Kidney (tissue), 14 donors: ENCODE measurements around the gene ZSCAN22. TPM values are rescaled to one million over a fixed set of nuclear protein-coding genes. Genes with fewer than 3 reads are reported as not detected.

ENCODE experiments used
- DNase-seq, 5 donors: peaks; one replicate each; pipeline ENCODE4 v3.0.0-alpha.2; 2013 to 2020
- FAIRE-seq: peaks from 2 replicates; lab custom pipeline; 2012; peaks lifted over from hg19 to GRCh38; lab: Jason Lieb, UNC
- H3K27ac ChIP-seq, 2 donors: one replicate each; pipeline ENCODE4 v1.7.0; 2013; ENCODE audit warnings: low read depth in 2 of 2, low read length in 2 of 2, inconsistent platforms in 1 of 2
- H3K27me3 ChIP-seq: one replicate; pipeline ENCODE4 v1.7.1; 2013; ENCODE audit warnings: low read length, inconsistent platforms; ENCODE audit not compliant: control insufficient read depth, insufficient read depth
- H3K36me3 ChIP-seq, 3 donors: one replicate each; pipeline versions ENCODE4 v1.7.0 to v1.7.1; 2013; ENCODE audit warnings: low read length in 3 of 3, control low read depth in 1 of 3, inconsistent platforms in 1 of 3; ENCODE audit not compliant: insufficient read depth in 3 of 3, control insufficient read depth in 2 of 3
- H3K4me1 ChIP-seq, 3 donors: one replicate each; pipeline versions ENCODE4 v1.7.0 to v1.7.1; 2013; ENCODE audit warnings: low read length in 3 of 3, inconsistent platforms in 1 of 3, low read depth in 1 of 3; ENCODE audit not compliant: control insufficient read depth in 2 of 3, insufficient read depth in 2 of 3
- H3K4me3 ChIP-seq, 3 donors: one replicate each; pipeline versions ENCODE4 v1.7.0 to v1.8.1; 2013; ENCODE audit warnings: low read length in 3 of 3, control low read depth in 1 of 3, inconsistent platforms in 1 of 3
- H3K9ac ChIP-seq, 3 donors: one replicate each; pipeline versions ENCODE4 v1.7.0 to v1.7.1; 2013; ENCODE audit warnings: low read length in 3 of 3, control low read depth in 1 of 3, inconsistent platforms in 1 of 3
- H3K9me3 ChIP-seq, 3 donors: one replicate each; pipeline versions ENCODE4 v1.7.0 to v1.7.1; 2013; ENCODE audit warnings: low read length in 3 of 3, control low read depth in 1 of 3, inconsistent platforms in 1 of 3; ENCODE audit not compliant: control insufficient read depth in 2 of 3, insufficient read depth in 1 of 3
- intact Hi-C: fragments of 100-400 bp; cut with DNase I; formaldehyde crosslinking; loops from one replicate; pipeline ENCODE4 v1.11.1; 2022
- polyA plus RNA-seq: library from polyadenylated mRNA; stranded (reverse); fragments of 350-450 nt; fragmentation: Illumina TruSeq; extraction: RNeasy Lipid Tissue Mini Kit (QIAGEN cat#74804); gene quantifications from one replicate; pipeline ENCODE4 v1.2.3, GENCODE V29; 2014; ENCODE audit warnings: low read depth, low replicate concordance; ENCODE audit not compliant: insufficient read depth
- total RNA-seq: library from RNA; stranded (reverse); fragmentation: NEBNext Ultra II Directional; extraction: Animal tissue kit (Norgen Biotek cat#: 25700); gene quantifications from one replicate; pipeline ENCODE4 v1.2.1, GENCODE V29; 2021
- TF ChIP-seq, protein P1 (sequence below): IDR thresholded peaks from 3 replicates; pipeline ENCODE4 v1.5.1; 2012; ENCODE audit warnings: mild to moderate bottlenecking, moderate library complexity, borderline replicate concordance; ENCODE audit not compliant: insufficient read depth; ENCODE audit errors: extremely low read depth
- donor health status: control.
- donor health status: control.
- donor health status: control.
- donor health status: control.
- donor health status: control.
- donor health status: DM: yes; HTN: yes; CAD: no.
- donor health status: Normal renal cell carcinoma (clear cell type).

Gene ZSCAN22
- total and polyA plus RNA-seq, 2 donors from 2014 or later, result 1.1 to 3.3 TPM

DNA sequence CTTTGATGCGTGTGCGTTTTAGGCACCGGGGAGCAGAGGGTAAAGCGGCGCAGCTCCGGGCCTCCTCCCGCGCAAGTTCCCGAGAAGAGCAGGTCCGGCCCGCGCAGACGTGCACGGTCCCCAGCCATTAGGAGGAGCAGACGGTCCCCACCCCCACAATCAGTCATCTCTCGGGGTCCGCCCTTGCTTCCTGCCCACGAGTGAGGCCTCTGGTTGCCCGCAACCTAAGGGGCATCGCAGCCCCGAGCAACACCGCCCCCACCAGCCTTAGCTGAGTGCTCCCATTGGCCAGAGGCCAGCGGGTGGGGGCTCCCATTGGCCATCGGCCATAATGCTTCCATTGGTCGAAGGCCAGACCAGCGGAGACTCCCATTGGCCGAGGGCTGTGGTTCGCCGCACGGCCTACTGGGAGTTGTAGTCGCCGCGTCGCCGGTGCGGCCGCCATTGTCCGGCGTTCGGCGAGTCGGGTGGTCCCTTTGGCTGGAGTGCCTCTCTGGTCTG, 48.2 kb upstream of the ZSCAN22 start, which contains the start of gene ZNF8:
Gene ZNF8, plus strand, starts transcription at position 415 of the 501 bp plus-strand sequence. CDS start 127 bp downstream, outside the sequence.
- peak; percentile 99 for DNase-seq
- peak within 1 kb of the TSS; percentile 58 to 77 (median 74) for H3K9ac ChIP-seq
- TF ChIP-seq, protein P1, sequence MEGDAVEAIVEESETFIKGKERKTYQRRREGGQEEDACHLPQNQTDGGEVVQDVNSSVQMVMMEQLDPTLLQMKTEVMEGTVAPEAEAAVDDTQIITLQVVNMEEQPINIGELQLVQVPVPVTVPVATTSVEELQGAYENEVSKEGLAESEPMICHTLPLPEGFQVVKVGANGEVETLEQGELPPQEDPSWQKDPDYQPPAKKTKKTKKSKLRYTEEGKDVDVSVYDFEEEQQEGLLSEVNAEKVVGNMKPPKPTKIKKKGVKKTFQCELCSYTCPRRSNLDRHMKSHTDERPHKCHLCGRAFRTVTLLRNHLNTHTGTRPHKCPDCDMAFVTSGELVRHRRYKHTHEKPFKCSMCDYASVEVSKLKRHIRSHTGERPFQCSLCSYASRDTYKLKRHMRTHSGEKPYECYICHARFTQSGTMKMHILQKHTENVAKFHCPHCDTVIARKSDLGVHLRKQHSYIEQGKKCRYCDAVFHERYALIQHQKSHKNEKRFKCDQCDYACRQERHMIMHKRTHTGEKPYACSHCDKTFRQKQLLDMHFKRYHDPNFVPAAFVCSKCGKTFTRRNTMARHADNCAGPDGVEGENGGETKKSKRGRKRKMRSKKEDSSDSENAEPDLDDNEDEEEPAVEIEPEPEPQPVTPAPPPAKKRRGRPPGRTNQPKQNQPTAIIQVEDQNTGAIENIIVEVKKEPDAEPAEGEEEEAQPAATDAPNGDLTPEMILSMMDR, result peak; percentile 4
- H3K4me1 ChIP-seq, result peaks cover 0 to 10% (median 6%) of the 10 kb centered on the region in 3 donors
- H3K9me3 ChIP-seq, result peaks cover 3 to 5% (median 5%) of the 10 kb centered on the region in 3 donors
- intact Hi-C loops, result no loop called here
- H3K36me3 ChIP-seq, result peaks cover 0 to 9% (median 8%) of the 10 kb centered on the region in 3 donors
- no peaks in the 10 kb centered on the region for H3K27me3 ChIP-seq
- peak within 1 kb of the TSS; percentile 83 to 92 (median 87) for H3K4me3 ChIP-seq
- H3K27ac ChIP-seq, result peak within 1 kb of the TSS; percentile 79 to 89
- FAIRE-seq, result peak; percentile 62

DNA sequence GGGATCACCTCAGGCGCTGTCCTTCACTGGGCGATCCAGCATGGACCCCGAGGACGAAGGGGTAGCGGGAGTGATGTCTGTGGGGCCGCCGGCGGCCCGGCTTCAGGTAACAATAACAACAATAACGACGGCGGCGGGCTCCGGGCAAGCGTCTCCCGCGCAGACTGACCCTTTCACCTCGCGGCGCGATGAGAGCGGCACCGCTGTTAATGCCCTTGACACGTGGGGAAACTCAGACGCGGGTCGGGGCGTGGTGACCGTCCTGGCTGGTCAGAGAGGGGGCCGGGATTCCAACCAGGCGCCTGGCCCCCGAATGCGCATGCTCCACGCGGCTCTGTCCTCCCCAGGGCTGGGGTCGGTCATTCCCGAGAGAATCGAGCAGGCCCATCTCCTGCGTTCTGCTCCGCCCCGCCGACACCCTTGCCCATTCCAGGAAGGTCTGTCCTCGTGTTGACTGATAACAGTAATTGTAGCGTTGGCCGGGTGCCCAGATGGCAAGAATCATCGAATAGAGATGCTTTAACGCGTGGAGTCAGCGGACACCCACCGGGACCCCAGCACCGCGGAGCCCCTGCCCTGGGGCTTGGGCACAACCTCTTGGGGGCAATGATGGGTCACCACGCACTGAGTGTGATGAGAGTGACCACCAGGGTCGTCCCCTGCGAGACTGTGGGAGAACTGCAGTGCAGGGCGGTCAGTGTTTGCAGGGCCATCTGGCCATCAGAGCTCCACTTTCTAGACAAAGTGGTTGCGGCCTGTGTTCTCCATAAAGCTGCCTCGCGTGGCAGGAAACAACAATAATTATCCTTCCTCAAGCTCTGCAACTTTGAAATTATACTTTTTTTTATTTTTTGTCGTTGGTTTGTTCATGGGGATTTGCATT, 47.5 kb upstream of the ZSCAN22 start:
- peak overlapping the region; percentile 83 to 92 (median 87) for H3K4me3 ChIP-seq
- peaks cover 2 to 4% (median 3%) of the 10 kb centered on the region in 3 donors for H3K9me3 ChIP-seq
- H3K36me3 ChIP-seq, result peaks cover 0 to 8% (median 8%) of the 10 kb centered on the region in 3 donors
- H3K9ac ChIP-seq, result peak overlapping the region; percentile 45 to 77 (median 71)
- no peaks in the 10 kb centered on the region for H3K27me3 ChIP-seq
- peaks cover 0 to 10% (median 6%) of the 10 kb centered on the region in 3 donors for H3K4me1 ChIP-seq
- FAIRE-seq (no peak), DNase-seq (peak; percentile 73 to 95 (median 85))
- TF ChIP-seq, protein P1, result no peak
- H3K27ac ChIP-seq, result peak overlapping the region; percentile 79 to 89
- intact Hi-C loops, result no loop called here

DNA sequence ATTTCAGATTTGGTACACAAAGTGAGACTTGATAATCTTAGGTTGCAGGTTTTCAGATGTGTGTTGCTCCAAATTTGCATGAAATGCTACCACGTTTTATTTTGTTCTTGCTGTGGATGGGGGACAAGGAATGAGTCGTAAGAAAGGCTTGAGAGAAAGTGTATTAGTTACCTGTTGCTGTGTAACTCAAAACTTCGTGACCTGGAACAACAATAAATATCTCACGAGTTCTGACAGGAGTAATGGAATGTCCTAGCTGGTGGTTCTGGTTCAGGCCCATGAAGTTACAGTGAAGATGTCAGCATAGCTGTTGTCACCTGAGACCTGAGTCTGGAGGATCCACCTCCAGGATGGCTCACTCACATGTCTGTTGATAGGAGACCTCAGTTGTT, 46.9 kb upstream of the ZSCAN22 start:
- peak overlapping the region in 1 of 3 donors; percentile 77 for H3K9ac ChIP-seq
- no peaks in the 10 kb centered on the region for H3K27me3 ChIP-seq
- TF ChIP-seq, protein P1, result no peak
- intact Hi-C loops, result no loop called here
- DNase-seq, result no peak
- H3K36me3 ChIP-seq, result peaks cover 0 to 4% (median 2%) of the 10 kb centered on the region in 3 donors
- H3K9me3 ChIP-seq, result peaks cover 0 to 1% (median 0%) of the 10 kb centered on the region in 3 donors
- H3K27ac ChIP-seq, result no peak overlapping the region
- peaks cover 0 to 10% (median 6%) of the 10 kb centered on the region in 3 donors for H3K4me1 ChIP-seq
- FAIRE-seq, result no peak
- peak overlapping the region; percentile 83 to 92 (median 87) for H3K4me3 ChIP-seq
